Hepatocyte (in vitro differentiated cells): ENCODE measurements around the gene HLA-DOB. TPM values are rescaled to one million over a fixed set of nuclear protein-coding genes. Genes with fewer than 3 reads are reported as not detected.
A peak's percentile ranks its signal among the peaks of the same experiment; 100 is the strongest.

Experiments used
- DNase-seq: peaks from one replicate; pipeline ENCODE4 v3.0.0-alpha.2; 2016; ENCODE audit warnings: low spot score
- H2AFZ ChIP-seq: fragments of 200-600 bp; sonication (generic); 2 replicates; pipeline ENCODE4 v1.6.0; 2016; ENCODE audit warnings: antibody characterized with exemption, mild to moderate bottlenecking
- H3K27ac ChIP-seq: fragments of 200-600 bp; sonication (generic); 2 replicates; pipeline ENCODE4 v1.5.1; 2016; ENCODE audit warnings: mild to moderate bottlenecking
- H3K27me3 ChIP-seq: fragments of 200-600 bp; sonication (generic); 2 replicates; pipeline ENCODE4 v1.6.1; 2016
- H3K36me3 ChIP-seq: fragments of 200-600 bp; sonication (generic); replicated peaks from 2 replicates; pipeline ENCODE4 v1.5.1; 2016; ENCODE audit warnings: low read depth; ENCODE audit not compliant: insufficient read depth
- H3K4me1 ChIP-seq: fragments of 200-600 bp; sonication (generic); 2 replicates; pipeline ENCODE4 v1.5.1; 2016; ENCODE audit warnings: mild to moderate bottlenecking, moderate library complexity; ENCODE audit not compliant: insufficient read depth
- H3K4me2 ChIP-seq: fragments of 200-600 bp; sonication (generic); 2 replicates; pipeline ENCODE4 v1.6.0; 2016
- H3K4me3 ChIP-seq: fragments of 200-600 bp; sonication (generic); 2 replicates; pipeline ENCODE4 v1.5.1; 2016; ENCODE audit warnings: mild to moderate bottlenecking
- H3K79me2 ChIP-seq: fragments of 200-600 bp; sonication (generic); 2 replicates; pipeline ENCODE4 v1.6.0; 2017; ENCODE audit warnings: mild to moderate bottlenecking
- H3K9me2 ChIP-seq: fragments of 200-600 bp; sonication (generic); replicated peaks from 2 replicates; pipeline ENCODE4 v1.6.0; 2017; ENCODE audit warnings: mild to moderate bottlenecking; ENCODE audit not compliant: insufficient read depth
- H3K9me3 ChIP-seq: fragments of 200-600 bp; sonication (generic); 2 replicates; pipeline ENCODE4 v1.5.1; 2016; ENCODE audit warnings: low read depth, mild to moderate bottlenecking
- H4K20me1 ChIP-seq: fragments of 200-600 bp; sonication (generic); 2 replicates; pipeline ENCODE4 v1.6.0; 2016; ENCODE audit warnings: mild to moderate bottlenecking; ENCODE audit not compliant: insufficient read depth, poor library complexity, severe bottlenecking
- CTCF ChIP-seq: fragments of 200-600 bp; sonication (generic); IDR thresholded peaks from 2 replicates; pipeline ENCODE4 v1.5.1; 2016; ENCODE audit warnings: antibody characterized with exemption, mild to moderate bottlenecking; ENCODE audit not compliant: poor library complexity
- EZH2 ChIP-seq: fragments of 200-600 bp; sonication (generic); IDR thresholded peaks from 2 replicates; pipeline ENCODE4 v1.6.1; 2016; ENCODE audit warnings: antibody characterized with exemption, mild to moderate bottlenecking, borderline replicate concordance
- EZH2phosphoT487 ChIP-seq: fragments of 200-600 bp; sonication (generic); IDR thresholded peaks from one replicate; pipeline ENCODE4 v1.6.1; 2018; ENCODE audit warnings: antibody characterized with exemption, mild to moderate bottlenecking, low read depth, moderate library complexity; ENCODE audit not compliant: unreplicated experiment, severe bottlenecking
- WGBS: methylation state at CpG from one replicate; pipeline ENCODE4 v1.1.6; 2016; ENCODE audit warnings: low lambda C conversion rate; ENCODE audit errors: missing lambda C conversion rate; 5-methylcytosine and 5-hydroxymethylcytosine counted together
- polyA plus RNA-seq: library from polyadenylated mRNA; unstranded; fragments of >200 nt; fragmentation: Nextera tagmentation; extraction: Ambion mirVana; gene quantifications from 2 replicates; pipeline ENCODE4 v1.2.1, GENCODE V29; 2016
- total RNA-seq: library from RNA; depleted of rRNA; stranded (reverse); fragments of >200 nt; gene quantifications from 2 replicates; pipeline ENCODE4 v1.2.3, GENCODE V29; 2014

HLA-DOB gene
- total and polyA plus RNA-seq, 2 experiments from 2014 or later = 0.94 TPM; not detected in 1

GRCh38 chr6:32843331-32843978, 26.7 kb upstream of the HLA-DOB start:
- Histone ChIP-seq H3K27ac (peak overlapping the region; percentile 72), H2AFZ (peak overlapping the region; percentile 89), H3K9me2 (no peaks in the 10 kb centered on the region), H3K4me1 (no peaks in the 10 kb centered on the region), H3K79me2 (no peaks in the 10 kb centered on the region), H3K4me2 (peak overlapping the region; percentile 91), H3K36me3 (no peaks in the 10 kb centered on the region), H4K20me1 (no peaks in the 10 kb centered on the region), H3K9me3 (no peaks in the 10 kb centered on the region), H3K27me3 (no peaks in the 10 kb centered on the region), H3K4me3 (peak overlapping the region; percentile 93)
- DNase-seq = no peak
- TF ChIP-seq CTCF (no peak), EZH2 (no peak), EZH2phosphoT487 (no peak)
- 9% methylated on average over 28 of the region's 28 CpGs for WGBS

GRCh38 chr6:32842690-32843089, 25.9 kb upstream of the HLA-DOB start:
- DNase-seq = no peak
- H3K27ac ChIP-seq = no peak overlapping the region
- H3K27me3 ChIP-seq = no peaks in the 10 kb centered on the region
- H3K79me2 ChIP-seq = no peaks in the 10 kb centered on the region
- H2AFZ ChIP-seq = no peak overlapping the region
- no peaks in the 10 kb centered on the region for H3K9me2 ChIP-seq
- TF ChIP-seq CTCF = no peak
- TF ChIP-seq EZH2 = no peak
- no peak for TF ChIP-seq EZH2phosphoT487
- H3K4me3 ChIP-seq = no peak overlapping the region
- H3K36me3 ChIP-seq = no peaks in the 10 kb centered on the region
- H3K9me3 ChIP-seq = no peaks in the 10 kb centered on the region
- no peaks in the 10 kb centered on the region for H4K20me1 ChIP-seq
- H3K4me1 ChIP-seq = peaks cover 3% of the 10 kb centered on the region
- peak overlapping the region; percentile 91 for H3K4me2 ChIP-seq
- WGBS = 90% methylated on average over 8 of the region's 8 CpGs

- peaks cover 7% of the 10 kb centered on the region for H3K4me1 ChIP-seq
These were observed 25.3 kb upstream of the HLA-DOB start for GRCh38 chr6:32842021-32842650.

More at GRCh38 chr6:32842021-32842650, 25.3 kb upstream of the HLA-DOB start:
- H3K27me3 ChIP-seq = no peaks in the 10 kb centered on the region
- no peak for TF ChIP-seq EZH2
- TF ChIP-seq EZH2phosphoT487 = no peak
- no peak for TF ChIP-seq CTCF
- H3K9me3 ChIP-seq = no peaks in the 10 kb centered on the region
- H3K9me2 ChIP-seq = no peaks in the 10 kb centered on the region
- no peak for DNase-seq
- WGBS = 95% methylated on average over 6 of the region's 6 CpGs
- H3K27ac ChIP-seq = no peak overlapping the region
- H3K36me3 ChIP-seq = no peaks in the 10 kb centered on the region
- no peaks in the 10 kb centered on the region for H4K20me1 ChIP-seq
- H2AFZ ChIP-seq = no peak overlapping the region
- H3K4me2 ChIP-seq = no peak overlapping the region
- H3K4me3 ChIP-seq = no peak overlapping the region
- H3K79me2 ChIP-seq = no peaks in the 10 kb centered on the region
